NCI-H446 (cell line): ENCODE results near the gene PAK5.

Source experiments
- DNase-seq, 2 experiments: peaks; one replicate each; lab custom pipeline; 2025; lab: John Stamatoyannopoulos, UW

PAK5 gene

GRCh38 chr20:9493803-9494202 lies 345.1 kb downstream of the PAK5 start:
- peak; percentile 52 to 78 for DNase-seq

DNA sequence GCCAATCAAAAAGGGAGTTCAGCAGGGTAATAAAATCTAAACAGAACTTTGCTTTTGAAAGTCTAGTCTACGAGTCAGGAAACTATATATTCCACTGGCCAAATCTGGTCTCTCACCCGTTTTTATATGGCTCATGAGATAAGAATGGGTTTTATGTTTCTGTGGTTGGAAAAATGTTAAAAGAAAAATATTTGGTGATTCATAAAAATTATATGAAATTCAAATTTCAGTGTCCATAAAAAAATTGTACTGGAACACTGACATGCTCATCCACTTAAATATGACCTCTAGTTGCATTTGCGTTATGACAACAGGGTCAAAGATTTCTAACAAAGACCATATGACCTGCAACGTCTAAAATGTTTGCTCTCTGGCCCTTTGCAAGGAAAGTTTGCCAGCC lies 346.8 kb downstream of the PAK5 start:
- no peak for DNase-seq

GRCh38 chr20:9491324-9491723 lies 347.6 kb downstream of the PAK5 start:
- DNase-seq = no peak

GRCh38 chr20:9490631-9491030 lies 348.2 kb downstream of the PAK5 start:
- no peak for DNase-seq

- no peak for DNase-seq
Measured at GRCh38 chr20:9490161-9490560, 348.7 kb downstream of the PAK5 start.

DNA sequence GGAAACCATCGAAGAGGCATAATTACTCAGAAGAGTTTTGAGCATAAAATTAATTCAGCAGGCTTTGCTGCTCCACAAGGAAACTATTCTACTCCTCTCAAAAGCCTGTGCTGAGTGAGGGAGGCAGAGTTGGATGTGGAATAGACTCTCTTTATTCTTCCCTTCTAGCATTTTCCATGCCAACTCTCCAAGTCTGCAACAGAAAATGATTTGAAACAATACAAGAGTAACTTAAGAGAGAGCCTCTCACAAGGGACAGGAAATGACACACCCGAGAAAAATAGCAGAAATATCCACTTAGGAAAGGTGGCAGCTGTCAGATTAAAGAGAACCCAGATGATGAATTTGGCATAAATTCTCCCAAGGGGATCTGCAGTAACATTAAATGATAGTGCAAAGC lies 350.8 kb downstream of the PAK5 start:
- DNase-seq = no peak
